Measurements from ENCODE around the gene IMMP2L. TPM values are rescaled to one million over a fixed set of nuclear protein-coding genes. Genes with fewer than 3 reads are reported as not detected.

IMMP2L gene
- total RNA-seq, 1 donor, result 19.9 TPM

GRCh38 chr7:110897538-110897937 lies 664.8 kb downstream of the IMMP2L start:
- Histone ChIP-seq H3K36me3 (ENCODE audit: insufficient read depth, low read length) (no peaks in the 10 kb centered on the region), H3K27ac (ENCODE audit: low read depth, low read length) (no peak overlapping the region), H3K4me3 (ENCODE audit: insufficient read depth, low read length) (no peak overlapping the region), H3K4me1 (ENCODE audit: insufficient read depth, low read length) (no peaks in the 10 kb centered on the region), H4K20me1 (ENCODE audit: insufficient read depth, low read length) (no peaks in the 10 kb centered on the region), H3K4me2 (ENCODE audit: insufficient read depth, low read length) (no peak overlapping the region), H3K27me3 (ENCODE audit: insufficient read depth, low read length) (no peaks in the 10 kb centered on the region), H2AFZ (ENCODE audit: low read length) (no peak overlapping the region), H3K79me2 (ENCODE audit: insufficient read depth, low read length) (no peaks in the 10 kb centered on the region), H3K9me3 (ENCODE audit: low read depth, low read length) (no peaks in the 10 kb centered on the region)
- TF ChIP-seq CTCF (IDR thresholded peaks at IDR 0.05; ENCODE audit: extremely low read depth, low read depth, low read length), result no peak
- DNase-seq (ENCODE audit: insufficient read length, low spot score, missing footprints), result no peak

- H4K20me1 ChIP-seq (ENCODE audit: insufficient read depth, low read length), result no peaks in the 10 kb centered on the region
- no peaks in the 10 kb centered on the region for H3K36me3 ChIP-seq (ENCODE audit: insufficient read depth, low read length)
- no peaks in the 10 kb centered on the region for H3K27me3 ChIP-seq (ENCODE audit: insufficient read depth, low read length)
- no peaks in the 10 kb centered on the region for H3K4me1 ChIP-seq (ENCODE audit: insufficient read depth, low read length)
- H3K4me3 ChIP-seq (ENCODE audit: insufficient read depth, low read length), result no peak overlapping the region
- no peak overlapping the region for H2AFZ ChIP-seq (ENCODE audit: low read length)
- no peak overlapping the region for H3K27ac ChIP-seq (ENCODE audit: low read depth, low read length)
- H3K4me2 ChIP-seq (ENCODE audit: insufficient read depth, low read length), result no peak overlapping the region
- no peak for TF ChIP-seq CTCF (IDR thresholded peaks at IDR 0.05; ENCODE audit: extremely low read depth, low read depth, low read length)
- H3K9me3 ChIP-seq (ENCODE audit: low read depth, low read length), result no peaks in the 10 kb centered on the region
- H3K79me2 ChIP-seq (ENCODE audit: insufficient read depth, low read length), result no peaks in the 10 kb centered on the region
- no peak for DNase-seq (ENCODE audit: insufficient read length, low spot score, missing footprints)
These were observed 668.2 kb downstream of the IMMP2L start for GRCh38 chr7:110894111-110894510.

- Histone ChIP-seq H3K4me2 (ENCODE audit: insufficient read depth, low read length) (no peak overlapping the region), H3K79me2 (ENCODE audit: insufficient read depth, low read length) (no peaks in the 10 kb centered on the region), H3K4me3 (ENCODE audit: insufficient read depth, low read length) (no peak overlapping the region), H3K36me3 (ENCODE audit: insufficient read depth, low read length) (no peaks in the 10 kb centered on the region), H3K9me3 (ENCODE audit: low read depth, low read length) (no peaks in the 10 kb centered on the region), H4K20me1 (ENCODE audit: insufficient read depth, low read length) (no peaks in the 10 kb centered on the region), H2AFZ (ENCODE audit: low read length) (no peak overlapping the region), H3K27me3 (ENCODE audit: insufficient read depth, low read length) (no peaks in the 10 kb centered on the region), H3K27ac (ENCODE audit: low read depth, low read length) (no peak overlapping the region), H3K4me1 (ENCODE audit: insufficient read depth, low read length) (no peaks in the 10 kb centered on the region)
- no peak for DNase-seq (ENCODE audit: insufficient read length, low spot score, missing footprints)
- no peak for TF ChIP-seq CTCF (IDR thresholded peaks at IDR 0.05; ENCODE audit: extremely low read depth, low read depth, low read length)
These were observed 671.1 kb downstream of the IMMP2L start for GRCh38 chr7:110891197-110891596.

GRCh38 chr7:110890101-110890500 lies 672.2 kb downstream of the IMMP2L start:
- no peak for TF ChIP-seq CTCF (IDR thresholded peaks at IDR 0.05; ENCODE audit: extremely low read depth, low read depth, low read length)
- H3K9me3 ChIP-seq (ENCODE audit: low read depth, low read length), result no peaks in the 10 kb centered on the region
- H3K27ac ChIP-seq (ENCODE audit: low read depth, low read length), result no peak overlapping the region
- H4K20me1 ChIP-seq (ENCODE audit: insufficient read depth, low read length), result no peaks in the 10 kb centered on the region
- H3K4me3 ChIP-seq (ENCODE audit: insufficient read depth, low read length), result no peak overlapping the region
- H3K4me2 ChIP-seq (ENCODE audit: insufficient read depth, low read length), result no peak overlapping the region
- no peaks in the 10 kb centered on the region for H3K4me1 ChIP-seq (ENCODE audit: insufficient read depth, low read length)
- no peak overlapping the region for H2AFZ ChIP-seq (ENCODE audit: low read length)
- no peaks in the 10 kb centered on the region for H3K36me3 ChIP-seq (ENCODE audit: insufficient read depth, low read length)
- DNase-seq (ENCODE audit: insufficient read length, low spot score, missing footprints), result no peak
- H3K27me3 ChIP-seq (ENCODE audit: insufficient read depth, low read length), result no peaks in the 10 kb centered on the region
- H3K79me2 ChIP-seq (ENCODE audit: insufficient read depth, low read length), result no peaks in the 10 kb centered on the region

Data from osteoblast (primary cell).